Measurements from ENCODE around the gene TSHZ3.

- TF ChIP-seq, protein P1, sequence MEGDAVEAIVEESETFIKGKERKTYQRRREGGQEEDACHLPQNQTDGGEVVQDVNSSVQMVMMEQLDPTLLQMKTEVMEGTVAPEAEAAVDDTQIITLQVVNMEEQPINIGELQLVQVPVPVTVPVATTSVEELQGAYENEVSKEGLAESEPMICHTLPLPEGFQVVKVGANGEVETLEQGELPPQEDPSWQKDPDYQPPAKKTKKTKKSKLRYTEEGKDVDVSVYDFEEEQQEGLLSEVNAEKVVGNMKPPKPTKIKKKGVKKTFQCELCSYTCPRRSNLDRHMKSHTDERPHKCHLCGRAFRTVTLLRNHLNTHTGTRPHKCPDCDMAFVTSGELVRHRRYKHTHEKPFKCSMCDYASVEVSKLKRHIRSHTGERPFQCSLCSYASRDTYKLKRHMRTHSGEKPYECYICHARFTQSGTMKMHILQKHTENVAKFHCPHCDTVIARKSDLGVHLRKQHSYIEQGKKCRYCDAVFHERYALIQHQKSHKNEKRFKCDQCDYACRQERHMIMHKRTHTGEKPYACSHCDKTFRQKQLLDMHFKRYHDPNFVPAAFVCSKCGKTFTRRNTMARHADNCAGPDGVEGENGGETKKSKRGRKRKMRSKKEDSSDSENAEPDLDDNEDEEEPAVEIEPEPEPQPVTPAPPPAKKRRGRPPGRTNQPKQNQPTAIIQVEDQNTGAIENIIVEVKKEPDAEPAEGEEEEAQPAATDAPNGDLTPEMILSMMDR (IDR thresholded peaks at IDR 0.05; ENCODE audit: low read depth, low read length), result no peak
- no peak for TF ChIP-seq EZH2phosphoT487 (IDR thresholded peaks at IDR 0.05; ENCODE audit: low read depth)
These were observed 5.1 kb upstream of the TSHZ3 start for GRCh38 chr19:31354316-31354715.

Measured in OCI-LY3 (cell line).